H1 (cell line): ENCODE results near the gene PAX3. TPM values are rescaled to one million over a fixed set of nuclear protein-coding genes. Genes with fewer than 3 reads are reported as not detected.

Experiments
- CTCF ChIA-PET: fragments of 300-600 bp; sonication (Branson Sonifier 250); formaldehyde crosslinking; loops from one replicate; lab custom pipeline; 2021; ENCODE audit not compliant: partially characterized antibody; lab: Charles Lee
- POLR2A ChIA-PET: fragments of 300-600 bp; sonication (Branson Sonifier 250); formaldehyde crosslinking; loops from one replicate; lab custom pipeline; 2021; ENCODE audit warnings: inconsistent platforms; ENCODE audit not compliant: partially characterized antibody; lab: Charles Lee
- DNase-seq, 2 experiments: peaks; one replicate each; pipeline versions ENCODE4 v3.0.0 to v3.0.0-alpha.2; 2010 to 2022; ENCODE audit warnings: low spot score in 2 of 2, low read depth in 1 of 2, mixed read lengths in 1 of 2
- FAIRE-seq: peaks from 2 replicates; lab custom pipeline; 2011; peaks lifted over from hg19 to GRCh38; lab: Jason Lieb, UNC
- H2AFZ ChIP-seq: 2 replicates; pipeline ENCODE4 v1.8.1; 2012; ENCODE audit warnings: low read length, inconsistent platforms
- H2AK5ac ChIP-seq: 2 replicates; pipeline ENCODE4 v1.6.1; 2013; ENCODE audit warnings: low read depth, low read length
- H2BK120ac ChIP-seq: replicated peaks from 2 replicates; pipeline ENCODE3; 2013; ENCODE audit warnings: low read depth, low read length, inconsistent platforms
- H2BK12ac ChIP-seq: 2 replicates; pipeline ENCODE4 v1.6.1; 2013; ENCODE audit warnings: low read depth, low read length
- H2BK15ac ChIP-seq: 2 replicates; pipeline ENCODE4 v1.6.1; 2013; ENCODE audit warnings: low read length
- H2BK20ac ChIP-seq: 2 replicates; pipeline ENCODE4 v1.6.1; 2013; ENCODE audit warnings: low read length
- H2BK5ac ChIP-seq: 2 replicates; pipeline ENCODE4 v1.6.1; 2013; ENCODE audit warnings: low read depth, low read length
- H3K14ac ChIP-seq: 2 replicates; pipeline ENCODE4 v1.6.1; 2013; ENCODE audit warnings: inconsistent platforms; ENCODE audit not compliant: insufficient read length
- H3K18ac ChIP-seq: 2 replicates; pipeline ENCODE4 v1.6.1; 2013; ENCODE audit warnings: low read length; ENCODE audit errors: extremely low read depth
- H3K23ac ChIP-seq: 2 replicates; pipeline ENCODE4 v1.6.1; 2013; ENCODE audit warnings: inconsistent platforms; ENCODE audit not compliant: insufficient read length
- H3K23me2 ChIP-seq: 2 replicates; pipeline ENCODE4 v1.6.1; 2013; ENCODE audit warnings: low read depth, low read length
- H3K27ac ChIP-seq: 2 replicates; pipeline ENCODE4 v1.6.1; 2011; ENCODE audit warnings: low read depth, low read length, inconsistent platforms
- H3K27me3 ChIP-seq, 4 experiments: replicated peaks in 1 of 4; 1 replicate in 1 of 4; 2 replicates in 3 of 4; pipeline versions ENCODE4 v1.6.1 to v1.8.1; 2011 to 2013; ENCODE audit warnings: low read length in 3 of 4, mild to moderate bottlenecking in 3 of 4, inconsistent platforms in 2 of 4, mixed read lengths in 2 of 4, moderate library complexity in 1 of 4; ENCODE audit not compliant: control insufficient read depth in 3 of 4, insufficient read depth in 3 of 4; ENCODE audit errors: extremely low read depth in 1 of 4
- H3K36me3 ChIP-seq, 4 experiments: 2 replicates each; pipeline versions ENCODE4 v1.6.1 to v1.8.1; 2011 to 2013; ENCODE audit warnings: mild to moderate bottlenecking in 4 of 4, low read length in 3 of 4, moderate library complexity in 2 of 4, control low read depth in 1 of 4, inconsistent platforms in 1 of 4; ENCODE audit not compliant: insufficient read depth in 4 of 4, control insufficient read depth in 2 of 4
- H3K4ac ChIP-seq: replicated peaks from 2 replicates; pipeline ENCODE3; 2013; ENCODE audit warnings: low read length, low read depth, mixed read lengths, inconsistent platforms; ENCODE audit not compliant: insufficient read length
- H3K4me1 ChIP-seq, 4 experiments: replicated peaks in 1 of 4; 1 replicate in 1 of 4; 2 replicates in 3 of 4; pipeline versions ENCODE4 v1.6.1 to v1.8.1; 2011 to 2013; ENCODE audit warnings: low read length in 3 of 4, inconsistent platforms in 2 of 4, mixed read lengths in 1 of 4; ENCODE audit not compliant: insufficient read depth in 4 of 4, control insufficient read depth in 3 of 4
- H3K4me2 ChIP-seq, 2 experiments: 2 replicates each; pipeline versions ENCODE4 v1.6.1 to v1.8.1; 2011 to 2013; ENCODE audit warnings: low read depth in 2 of 2, low read length in 2 of 2, control low read depth in 1 of 2, inconsistent platforms in 1 of 2, mild to moderate bottlenecking in 1 of 2; ENCODE audit not compliant: insufficient read depth in 1 of 2
- H3K4me3 ChIP-seq, 4 experiments: fragments of 200-600, 300-600 bp in 1 of 4; sonication (generic), shearing (Covaris generic), sonication (Bioruptor Twin) in 1 of 4; 2 replicates each; pipeline versions ENCODE4 v1.5.1 to v1.8.1; 2011 to 2016; ENCODE audit warnings: low read length in 4 of 4, low read depth in 3 of 4, control low read depth in 2 of 4, inconsistent platforms in 2 of 4, mild to moderate bottlenecking in 2 of 4, mixed read lengths in 1 of 4, moderate library complexity in 1 of 4; ENCODE audit not compliant: insufficient read depth in 2 of 4; ENCODE audit errors: extremely low read depth in 1 of 4
- H3K56ac ChIP-seq: replicated peaks from 2 replicates; pipeline ENCODE3; 2013; ENCODE audit warnings: low read depth, mild to moderate bottlenecking, mixed read lengths, low read length, inconsistent platforms; ENCODE audit not compliant: insufficient read length
- H3K79me1 ChIP-seq: 2 replicates; pipeline ENCODE4 v1.6.1; 2013; ENCODE audit warnings: low read depth, low read length, control low read depth
- H3K79me2 ChIP-seq, 2 experiments: 2 replicates each; pipeline versions ENCODE4 v1.6.1 to v1.8.1; 2012 to 2013; ENCODE audit warnings: low read length in 2 of 2, mild to moderate bottlenecking in 2 of 2, inconsistent platforms in 1 of 2; ENCODE audit not compliant: insufficient read depth in 2 of 2, control insufficient read depth in 1 of 2
- H3K9ac ChIP-seq, 4 experiments: replicated peaks in 1 of 4; 1 replicate in 1 of 4; 2 replicates in 3 of 4; pipeline versions ENCODE4 v1.6.1 to v1.8.1; 2011 to 2013; ENCODE audit warnings: low read depth in 3 of 4, low read length in 3 of 4, control low read depth in 2 of 4, mild to moderate bottlenecking in 2 of 4, moderate library complexity in 2 of 4, inconsistent platforms in 1 of 4; ENCODE audit errors: extremely low read depth in 1 of 4
- H3K9me3 ChIP-seq, 2 experiments: 2 replicates each; pipeline versions ENCODE4 v1.6.1 to v1.8.1; 2012 to 2013; ENCODE audit warnings: mild to moderate bottlenecking in 2 of 2, moderate library complexity in 2 of 2, control low read depth in 1 of 2, inconsistent platforms in 1 of 2, low read depth in 1 of 2, low read length in 1 of 2, mixed read lengths in 1 of 2; ENCODE audit not compliant: insufficient read depth in 2 of 2
- H4K20me1 ChIP-seq, 2 experiments: replicated peaks in 1 of 2; 2 replicates each; pipeline versions ENCODE3 to v1.8.1; 2011 to 2013; ENCODE audit warnings: inconsistent platforms in 2 of 2, low read length in 2 of 2, mild to moderate bottlenecking in 1 of 2; ENCODE audit not compliant: insufficient read depth in 2 of 2, control insufficient read depth in 1 of 2
- H4K5ac ChIP-seq: 2 replicates; pipeline ENCODE4 v1.6.1; 2013; ENCODE audit warnings: low read length, low read depth, mixed read lengths, inconsistent platforms; ENCODE audit not compliant: insufficient read length
- H4K8ac ChIP-seq: 2 replicates; pipeline ENCODE4 v1.8.0; 2013; ENCODE audit warnings: mild to moderate bottlenecking, moderate library complexity, low read length, inconsistent platforms; ENCODE audit not compliant: insufficient read depth; ENCODE audit errors: extremely low read depth
- H4K91ac ChIP-seq: replicated peaks from 2 replicates; pipeline ENCODE3; 2013; ENCODE audit warnings: low read length, mixed read lengths, inconsistent platforms; ENCODE audit not compliant: insufficient read length
- TCF12 ChIP-seq: IDR thresholded peaks from 2 replicates; pipeline ENCODE4 v1.6.1; 2011; ENCODE audit warnings: low read depth, mild to moderate bottlenecking, low read length
- polyA plus RNA-seq, 7 experiments: library from polyadenylated mRNA; depleted of rRNA in 3 of 7; stranded (reverse) in 5 of 7; unstranded in 2 of 7; fragments of >200 nt in 5 of 7; fragments of 200-250 nt in 2 of 7; gene quantifications; 1 replicate in 5 of 7; 2 replicates in 1 of 7; 4 replicates in 1 of 7; pipeline versions ENCODE4 v1.2.1 to v1.2.3, GENCODE V29; 2011 to 2013; ENCODE audit warnings: missing spikeins in 2 of 7, mixed read lengths in 2 of 7
- total RNA-seq: library from RNA; stranded (reverse); fragmentation: NEBNext Ultra II Directional; extraction: Animal tissue kit (Norgen Biotek cat#: 25700); gene quantifications from 2 replicates; pipeline ENCODE4 v1.2.1, GENCODE V29; 2021

The PAX3 gene
- total and polyA plus RNA-seq, 2 of the 8 experiments (the other 6 are each of a cell fraction or from before 2014, with no cell fraction given): 0.33 TPM; not detected in 1

DNA sequence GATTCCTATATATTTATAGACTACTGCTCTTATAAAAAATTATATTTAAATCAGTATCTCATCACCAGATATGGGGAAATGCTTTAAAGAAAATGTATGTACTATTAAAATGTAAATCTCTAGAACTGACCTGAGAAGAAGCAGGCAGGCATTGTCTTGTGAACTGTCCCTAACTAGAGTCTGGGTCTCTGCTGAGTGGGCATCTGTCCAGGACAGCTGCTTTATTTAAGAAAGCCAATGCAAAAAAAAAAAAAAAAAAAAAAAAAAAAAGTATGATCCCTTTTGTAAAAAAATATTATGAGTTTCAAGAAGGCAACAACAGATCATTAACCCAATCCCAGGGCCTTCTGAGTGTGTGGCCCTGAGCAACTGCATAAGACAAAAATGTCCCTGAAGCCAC lies 66.0 kb downstream of the PAX3 start:
- no peak overlapping the region for H3K4me3 ChIP-seq
- H3K4ac ChIP-seq: no peak overlapping the region
- no peak for DNase-seq
- no peaks in the 10 kb centered on the region for H3K36me3 ChIP-seq
- H3K4me1 ChIP-seq: no peaks in the 10 kb centered on the region
- peak overlapping the region; percentile 3; the same call in 1 of the 2 replicates for H2AFZ ChIP-seq
- no peak overlapping the region for H2BK120ac ChIP-seq
- H3K27me3 ChIP-seq: no peaks in the 10 kb centered on the region; a peak in 1 of 7 replicates
- ChIA-PET POLR2A (no interaction called here), CTCF (interaction anchor here (0.6 kb wide), 1 partner anchor 23 kb away, joined by 3 read pairs; no protein-coding TSS in a partner anchor)
- H3K79me1 ChIP-seq: no peaks in the 10 kb centered on the region
- peaks cover 0 to 2% of the 10 kb centered on the region in 2 experiments for H4K20me1 ChIP-seq
- H2BK15ac ChIP-seq: no peak overlapping the region
- H3K27ac ChIP-seq: no peak overlapping the region
- no peaks in the 10 kb centered on the region for H3K9me3 ChIP-seq
- H3K79me2 ChIP-seq: no peaks in the 10 kb centered on the region
- H4K5ac ChIP-seq: no peak overlapping the region
- no peak overlapping the region for H3K23ac ChIP-seq
- no peak overlapping the region for H3K9ac ChIP-seq
- H3K56ac ChIP-seq: no peak overlapping the region
- no peaks in the 10 kb centered on the region for H3K23me2 ChIP-seq
- FAIRE-seq: no peak
- H4K91ac ChIP-seq: no peak overlapping the region
- no peak overlapping the region for H2BK20ac ChIP-seq
- no peak overlapping the region for H3K4me2 ChIP-seq
- no peak overlapping the region for H3K14ac ChIP-seq
- H3K18ac ChIP-seq: no peak overlapping the region
- H2BK5ac ChIP-seq: no peak overlapping the region
- no peak overlapping the region for H4K8ac ChIP-seq
- H2BK12ac ChIP-seq: no peak overlapping the region
- H2AK5ac ChIP-seq: no peak overlapping the region
- no peak for TF ChIP-seq TCF12
- TF ChIP-seq, all 59 proteins: peak for 0
